Activated gamma-delta T cell (primary cell): ENCODE results near the gene CDK18.

Source experiments
- DNase-seq: peaks from one replicate; lab custom pipeline; 2025; lab: John Stamatoyannopoulos, UW

CDK18 gene

GRCh38 chr1:205523891-205524793 lies 19.7 kb downstream of the CDK18 start:
- DNase-seq: no peak

- DNase-seq: no peak
Measured at GRCh38 chr1:205524794-205525101, 20.3 kb downstream of the CDK18 start.

GRCh38 chr1:205525495-205526285 lies 21.2 kb downstream of the CDK18 start:
- DNase-seq: no peak

GRCh38 chr1:205526431-205526830 lies 22.0 kb downstream of the CDK18 start:
- DNase-seq: no peak

- DNase-seq: no peak
Measured at GRCh38 chr1:205527931-205528330, 23.5 kb downstream of the CDK18 start.

DNA sequence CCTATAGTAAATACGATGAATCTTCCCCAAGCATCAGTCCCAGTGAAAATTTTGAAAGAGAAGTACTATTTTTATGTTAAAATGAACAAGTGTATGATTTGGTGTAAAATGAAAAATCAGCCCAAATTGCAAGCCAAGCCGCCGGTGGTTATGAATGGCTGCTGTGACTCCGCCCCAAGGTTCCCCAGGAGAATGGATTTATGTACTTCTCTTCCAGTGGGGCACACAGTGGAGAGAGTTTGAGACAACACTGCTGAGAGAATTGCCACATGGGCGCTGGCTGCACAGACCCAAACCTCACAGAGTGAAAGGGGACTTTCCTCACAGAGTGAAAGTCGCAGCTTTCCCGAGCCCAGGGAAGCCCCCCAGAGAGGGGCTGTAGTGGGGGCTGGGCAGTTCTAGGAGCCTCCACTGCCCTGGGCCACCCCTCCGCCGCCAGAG lies 24.0 kb downstream of the CDK18 start:
- no peak for DNase-seq

GRCh38 chr1:205528887-205529825 lies 24.7 kb downstream of the CDK18 start:
- DNase-seq: peak; percentile 51

GRCh38 chr1:205530116-205530515 lies 25.6 kb downstream of the CDK18 start:
- DNase-seq: no peak

GRCh38 chr1:205531191-205532025 lies 26.9 kb downstream of the CDK18 start:
- no peak for DNase-seq

- DNase-seq: no peak
Measured at GRCh38 chr1:205532026-205532898, 27.8 kb downstream of the CDK18 start.

- DNase-seq: no peak
Measured at GRCh38 chr1:205532996-205533735, 28.7 kb downstream of the CDK18 start.

DNA sequence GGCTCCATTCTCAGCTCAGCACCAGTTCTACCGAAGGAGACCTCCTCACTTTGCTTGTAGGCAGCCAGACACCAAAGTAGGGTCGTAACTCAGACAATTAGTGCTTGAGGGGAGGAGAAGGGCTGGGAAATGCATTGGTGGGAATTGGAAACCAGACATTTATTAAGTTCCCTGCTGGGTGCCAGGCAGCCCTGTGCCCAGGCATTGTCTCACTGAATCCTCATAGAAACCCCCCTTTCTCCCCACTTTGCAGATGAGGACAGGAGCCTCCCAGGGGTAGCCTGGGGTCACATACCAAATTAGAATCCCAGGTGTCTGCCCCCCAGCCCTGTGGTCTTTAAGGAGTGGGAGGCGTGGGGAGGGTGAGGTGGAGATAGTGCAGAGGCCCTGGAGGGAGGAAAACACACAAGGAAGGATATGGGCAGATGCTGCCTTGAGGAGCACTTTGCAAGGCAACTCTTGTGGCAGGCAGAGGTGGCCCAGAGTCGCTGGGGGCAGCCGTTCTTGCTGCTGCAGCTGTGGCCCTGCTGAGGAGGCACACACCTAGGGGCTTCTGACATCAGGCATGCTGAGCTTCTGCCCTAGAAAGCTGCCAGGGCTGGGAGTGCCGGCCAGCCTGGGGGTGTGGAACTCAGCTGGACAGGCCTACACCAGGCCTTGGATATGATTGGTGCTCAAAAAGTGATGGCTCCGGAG lies 29.4 kb downstream of the CDK18 start:
- DNase-seq: no peak

DNA sequence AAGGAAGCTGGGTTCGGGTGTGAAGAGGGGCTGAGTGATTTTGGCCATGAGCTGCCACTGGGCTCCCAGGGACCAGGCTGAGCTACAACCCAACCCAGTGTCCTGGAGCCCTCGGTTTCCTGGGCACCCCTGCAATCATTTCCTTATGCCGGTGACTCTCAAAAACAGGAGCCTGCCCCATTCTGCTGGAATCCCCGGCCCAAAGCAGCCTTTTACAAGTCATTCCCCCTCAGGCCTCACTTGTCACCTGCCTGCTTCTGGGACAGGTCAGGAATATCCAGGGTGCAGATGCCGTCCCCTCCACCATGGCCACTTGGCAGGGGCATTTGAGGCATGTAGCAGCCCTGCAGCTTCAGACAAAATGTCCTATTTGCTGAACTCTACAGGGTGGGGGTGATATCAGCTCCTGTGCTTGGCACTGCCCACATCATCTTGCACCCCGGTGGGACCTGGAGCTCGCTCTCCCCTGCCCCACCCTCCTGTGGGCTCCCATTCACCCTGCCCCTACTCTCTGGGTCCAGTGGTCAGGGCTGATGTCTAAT lies 30.0 kb downstream of the CDK18 start:
- no peak for DNase-seq

DNA sequence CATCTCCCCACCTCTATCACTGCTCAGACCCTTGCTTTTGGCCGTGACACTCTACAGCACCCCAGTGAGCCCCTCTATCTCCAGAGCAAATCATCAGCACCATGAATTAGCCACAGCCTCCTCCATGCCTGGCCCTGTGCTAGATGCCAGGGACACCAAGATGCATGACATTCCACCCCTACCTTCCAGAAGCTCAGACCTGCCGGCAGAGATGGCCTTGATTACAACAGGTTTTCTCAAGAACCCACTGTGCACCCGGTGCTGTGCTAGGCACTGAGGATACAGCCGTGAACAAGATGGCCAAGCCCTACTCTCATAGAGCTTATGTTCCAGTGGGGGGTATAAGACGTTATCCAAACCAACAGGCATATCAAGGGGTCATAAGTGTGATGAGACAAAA lies 30.6 kb downstream of the CDK18 start:
- no peak for DNase-seq

DNA sequence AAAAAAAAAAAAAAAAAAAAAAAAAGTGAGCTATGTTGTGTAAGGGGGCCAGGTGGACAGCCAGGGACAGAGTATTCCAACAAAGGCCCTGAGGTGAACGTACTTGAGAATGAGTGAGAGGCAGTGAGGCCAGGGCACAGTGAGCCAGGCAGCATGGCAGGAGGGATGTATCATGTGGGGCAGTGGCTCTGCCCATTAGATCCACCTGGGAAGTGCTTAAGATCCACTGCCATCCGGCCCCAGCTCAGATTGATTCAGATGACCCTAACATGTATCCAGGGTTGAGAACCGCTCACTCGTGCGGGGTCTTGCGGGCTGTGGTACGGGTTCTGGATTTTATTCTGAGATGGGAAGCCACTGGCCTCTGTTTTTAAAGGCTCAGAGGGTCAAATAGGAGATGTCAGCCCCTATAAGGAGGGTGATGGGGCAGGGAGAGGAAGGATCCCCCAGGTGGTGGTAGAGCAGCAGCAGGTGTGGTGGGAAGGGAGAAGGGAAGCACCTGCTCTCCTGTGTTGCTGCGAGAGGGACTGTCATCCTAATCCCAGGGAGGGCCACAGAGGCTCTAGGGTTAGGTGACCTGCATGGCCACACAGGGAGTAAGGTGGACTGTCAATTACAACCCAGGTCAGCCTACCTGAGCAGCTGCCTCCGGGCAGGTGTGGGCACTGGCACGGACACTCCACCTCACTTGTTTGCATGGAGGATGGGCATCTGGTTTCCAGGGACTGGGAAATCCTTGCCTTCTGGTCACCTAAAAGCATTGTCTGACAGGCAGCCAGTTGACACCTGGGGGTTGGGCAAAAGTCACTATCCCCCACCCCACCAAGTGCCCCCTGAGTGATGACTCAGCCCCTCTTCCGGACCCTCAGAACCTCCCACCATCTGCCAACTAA lies 31.6 kb downstream of the CDK18 start:
- DNase-seq: no peak

GRCh38 chr1:205536759-205537361 lies 32.4 kb downstream of the CDK18 start:
- DNase-seq: no peak
